ENCODE results near the gene TRIO. TPM values are rescaled to one million over a fixed set of nuclear protein-coding genes. Genes with fewer than 3 reads are reported as not detected.

Gene TRIO
- total RNA-seq, 1 donor from 2014 or later = 145 TPM

DNA sequence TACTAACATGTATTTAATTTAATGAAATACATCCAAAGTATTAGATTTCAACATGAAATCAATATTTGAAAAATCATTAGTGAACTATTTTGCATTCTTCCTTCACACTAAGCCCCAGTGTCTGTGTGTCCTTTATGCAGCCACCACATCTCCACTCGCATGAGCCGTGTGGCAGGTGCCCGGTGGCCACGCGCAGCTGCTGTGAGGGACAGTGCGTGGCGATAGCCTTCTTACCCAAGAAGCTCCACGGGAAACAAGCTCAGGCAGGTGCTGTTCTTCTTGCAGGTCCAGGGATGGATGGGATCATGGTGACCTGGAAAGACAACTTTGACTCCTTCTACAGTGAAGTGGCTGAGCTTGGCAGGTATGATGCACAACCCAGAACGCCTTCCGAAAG is 359.1 kb downstream of the TRIO start:
- no peak for DNase-seq (ENCODE audit: low spot score)

- no peak for DNase-seq (ENCODE audit: low spot score)
These were observed 360.0 kb downstream of the TRIO start for GRCh38 chr5:14503017-14503680.

GRCh38 chr5:14503681-14504331 is 360.7 kb downstream of the TRIO start:
- no peak for DNase-seq (ENCODE audit: low spot score)

GRCh38 chr5:14504332-14504727 is 361.2 kb downstream of the TRIO start:
- DNase-seq (ENCODE audit: low spot score) = no peak

GRCh38 chr5:14504816-14505215 is 361.7 kb downstream of the TRIO start:
- no peak for DNase-seq (ENCODE audit: low spot score)

GRCh38 chr5:14505310-14506139 is 362.4 kb downstream of the TRIO start:
- DNase-seq (ENCODE audit: low spot score) = no peak

DNA sequence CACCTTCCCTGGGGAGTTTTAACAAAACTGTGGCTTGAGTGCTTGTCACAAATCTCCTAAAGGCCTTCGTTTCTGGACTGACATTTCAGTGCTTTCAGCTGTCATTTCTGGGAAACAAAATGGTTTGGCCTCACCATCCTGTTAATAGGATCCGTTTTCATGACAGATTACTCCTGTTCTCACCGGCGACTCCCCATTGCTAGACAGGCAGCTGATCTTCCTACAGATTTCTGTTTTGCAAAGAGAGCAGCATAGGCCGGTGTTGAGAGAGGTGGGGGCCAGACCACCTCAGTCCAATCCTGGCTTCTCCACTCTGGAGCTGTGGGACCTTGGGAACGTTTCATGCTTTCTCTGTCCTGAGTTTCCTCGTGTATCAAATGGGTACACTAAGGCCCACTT is 363.0 kb downstream of the TRIO start:
- DNase-seq (ENCODE audit: low spot score) = no peak

DNA sequence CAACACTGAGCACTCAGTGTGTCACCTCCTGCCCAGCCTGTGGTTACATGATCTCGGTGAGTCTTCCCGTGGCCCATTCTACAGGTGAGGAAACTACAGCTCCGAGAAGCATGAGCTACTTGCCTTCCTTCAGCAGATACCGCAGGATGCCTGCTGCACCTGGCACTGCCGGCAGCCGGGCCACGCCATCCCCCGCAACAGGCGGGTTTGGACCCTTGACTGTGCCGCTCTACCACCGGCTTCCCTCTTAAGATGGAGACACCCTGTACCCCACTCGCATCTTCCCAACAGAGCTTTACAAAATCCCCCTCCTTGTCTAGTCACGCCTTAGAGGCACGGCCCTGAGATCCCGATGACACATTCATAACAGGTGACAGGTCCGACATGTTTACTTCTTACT is 363.5 kb downstream of the TRIO start:
- no peak for DNase-seq (ENCODE audit: low spot score)

GRCh38 chr5:14507156-14507941 is 364.2 kb downstream of the TRIO start:
- no peak for DNase-seq (ENCODE audit: low spot score)

GRCh38 chr5:14508046-14508445 is 364.9 kb downstream of the TRIO start:
- no peak for DNase-seq (ENCODE audit: low spot score)

DNA sequence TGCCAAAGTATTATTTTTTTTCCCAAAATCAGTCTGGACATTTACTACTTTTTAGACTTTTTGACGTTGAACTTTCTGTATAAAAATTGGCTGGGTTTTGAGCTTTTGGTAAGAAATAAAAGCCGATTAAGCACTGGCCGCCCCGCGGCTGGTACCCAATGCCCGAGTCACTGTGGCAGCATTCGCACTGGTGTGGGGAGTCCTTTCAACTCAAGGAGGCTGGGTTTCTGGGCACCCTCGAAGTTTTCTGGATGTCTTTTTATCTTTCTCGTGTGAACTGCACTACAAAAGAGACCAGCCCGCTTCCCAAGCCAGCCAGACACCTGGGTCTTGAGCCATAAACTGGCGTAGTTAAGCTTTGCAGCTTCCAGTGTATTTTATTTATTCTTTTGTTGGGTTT is 366.4 kb downstream of the TRIO start:
- DNase-seq (ENCODE audit: low spot score) = no peak

DNA sequence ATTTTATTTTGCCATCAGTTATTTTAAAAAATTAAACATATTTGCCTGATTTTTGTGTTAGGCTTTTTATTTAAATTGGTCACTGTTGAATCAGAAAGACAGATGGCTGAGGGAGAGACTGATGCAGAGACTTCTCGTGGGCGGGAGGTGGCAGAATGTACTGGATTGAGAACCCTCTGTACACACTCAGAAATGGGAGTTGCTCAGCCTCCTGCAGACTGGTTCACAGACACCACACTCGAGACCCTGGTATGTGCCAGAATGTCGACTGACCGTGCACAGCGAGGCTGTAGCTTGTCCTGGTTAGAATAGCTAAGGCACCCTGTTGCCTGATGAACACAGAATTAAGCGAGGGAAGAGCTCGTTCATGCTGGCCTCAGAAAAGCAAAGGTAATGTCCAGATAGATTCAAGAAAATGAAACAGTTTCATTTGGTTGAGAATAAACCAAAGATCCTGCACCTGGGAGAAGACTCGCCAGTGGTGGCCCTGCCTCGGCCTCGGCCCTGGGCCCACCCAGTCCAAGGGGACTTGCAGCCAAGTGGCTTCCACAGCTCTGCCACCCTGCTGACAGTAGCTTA is 367.1 kb downstream of the TRIO start:
- no peak for DNase-seq (ENCODE audit: low spot score)

GRCh38 chr5:14510880-14511279 is 367.7 kb downstream of the TRIO start:
- DNase-seq (ENCODE audit: low spot score) = no peak

- DNase-seq (ENCODE audit: low spot score) = no peak
These were observed 369.4 kb downstream of the TRIO start for GRCh38 chr5:14512574-14512973.

GRCh38 chr5:14513266-14513665 is 370.1 kb downstream of the TRIO start:
- DNase-seq (ENCODE audit: low spot score) = no peak

DNA sequence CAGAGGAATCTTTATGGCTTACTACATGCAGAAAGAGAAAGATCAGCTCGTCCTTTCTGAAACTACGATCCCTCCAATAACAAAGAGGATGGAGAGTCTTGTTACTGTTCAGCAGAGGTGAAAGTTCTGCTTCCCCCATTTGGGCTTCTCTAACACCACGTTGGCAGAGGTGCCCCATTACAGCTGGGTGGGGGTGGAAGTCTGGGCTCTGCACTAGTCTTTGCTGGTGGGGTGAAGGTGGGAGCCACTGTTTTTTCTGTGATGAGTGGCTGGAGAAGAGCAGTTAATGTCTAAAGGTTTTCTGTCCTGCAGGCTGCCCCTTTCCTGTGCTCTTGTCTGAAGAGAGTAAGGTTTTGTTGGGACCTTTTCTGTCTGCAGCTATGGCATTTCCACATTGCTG is 373.8 kb downstream of the TRIO start:
- no peak for DNase-seq (ENCODE audit: low spot score)

- no peak for DNase-seq (ENCODE audit: low spot score)
These were observed 375.5 kb downstream of the TRIO start for GRCh38 chr5:14518638-14519037.

GRCh38 chr5:14521748-14522147 is 378.6 kb downstream of the TRIO start:
- no peak for DNase-seq (ENCODE audit: low spot score)

DNA sequence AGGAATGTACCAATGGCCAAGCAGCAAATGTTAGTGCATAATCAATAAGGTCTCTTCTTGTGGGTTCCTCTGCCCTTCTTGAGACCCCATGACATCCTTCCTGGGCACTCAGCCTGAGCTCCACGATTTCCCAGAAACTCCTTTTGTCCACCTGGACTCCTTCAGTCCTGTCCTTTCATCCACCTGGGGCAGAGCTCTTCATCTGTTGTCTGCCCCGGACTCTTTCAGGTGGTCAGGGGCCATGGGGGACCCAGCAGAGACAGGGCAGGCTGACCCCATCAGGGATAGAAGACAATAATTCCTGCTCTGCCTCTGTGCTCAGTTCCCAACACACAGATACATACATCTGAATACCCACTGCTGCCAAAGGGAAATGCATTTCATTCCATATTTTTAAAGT is 379.6 kb downstream of the TRIO start:
- no peak for DNase-seq (ENCODE audit: low spot score)

DNA sequence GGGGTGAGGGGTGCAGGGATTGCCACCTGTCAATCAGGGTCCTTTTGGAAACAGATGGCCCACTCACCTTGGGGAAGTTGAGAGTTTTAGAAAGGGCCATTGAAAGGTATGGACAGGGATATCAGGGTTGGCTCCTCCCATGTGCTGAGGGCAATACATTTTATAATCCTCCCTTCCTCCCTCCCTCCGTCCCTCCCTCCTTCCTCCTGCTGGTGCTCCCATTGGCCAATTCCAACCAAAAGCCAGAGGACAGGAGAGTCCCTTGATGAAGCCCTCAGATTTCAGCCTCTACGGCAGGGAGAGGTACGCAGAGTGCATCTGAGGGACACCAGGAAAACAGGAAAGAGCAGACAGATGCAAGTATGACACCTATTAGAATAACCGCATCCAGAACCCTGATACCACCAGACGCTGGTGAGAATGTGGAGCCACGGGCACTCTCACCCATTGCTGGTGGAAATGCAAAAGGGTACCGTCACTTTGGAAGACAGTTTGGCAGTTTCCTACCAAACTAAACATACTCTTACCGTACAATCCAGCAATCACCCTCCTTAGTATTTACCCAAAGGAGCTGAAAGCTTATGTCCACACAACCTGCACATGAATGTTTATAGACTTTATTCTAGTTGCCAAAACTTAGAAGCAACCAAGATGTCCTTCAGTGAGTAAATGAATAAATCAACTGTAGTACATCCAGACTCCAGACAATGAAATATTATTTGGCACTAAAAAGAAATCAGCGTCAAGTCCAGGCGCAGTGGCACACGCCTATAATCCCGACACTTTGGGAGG is 380.3 kb downstream of the TRIO start:
- DNase-seq (ENCODE audit: low spot score) = no peak

Measured in mesenteric fat pad (tissue), 1 donor.